Adrenal gland (tissue), 12 donors: ENCODE data around the gene KLHDC7A. TPM values are rescaled to one million over a fixed set of nuclear protein-coding genes. Genes with fewer than 3 reads are reported as not detected.

ENCODE experiments used
- DNase-seq, 7 donors: peaks; one replicate each; pipeline ENCODE4 v3.0.0-alpha.2; 2019 to 2020
- H3K27ac ChIP-seq, 5 donors: fragments of 200-600 bp; sonication (generic) in 4 of 5; 1 replicate in 3 of 5; 2 replicates in 2 of 5; pipeline versions ENCODE4 v1.5.1 to v1.8.0; 2016 to 2020; ENCODE audit warnings: mild to moderate bottlenecking in 1 of 5
- H3K27me3 ChIP-seq: fragments of 200-600 bp; 2 replicates; pipeline ENCODE4 v1.8.0; 2021
- H3K36me3 ChIP-seq, 2 donors: fragments of 200-600 bp; replicated peaks in 1 of 2; 1 replicate in 1 of 2; 2 replicates in 1 of 2; pipeline versions ENCODE4 v1.5.1 to v1.8.0; 2018 to 2022
- H3K4me1 ChIP-seq, 2 donors: fragments of 200-600 bp; replicated peaks in 1 of 2; 1 replicate in 1 of 2; 2 replicates in 1 of 2; pipeline versions ENCODE4 v1.5.1 to v1.8.0; 2018 to 2021
- H3K4me3 ChIP-seq, 4 donors: fragments of 200-600 bp; sonication (generic) in 3 of 4; one replicate each; pipeline ENCODE4 v1.5.1; 2016 to 2018
- H3K9me3 ChIP-seq, 3 donors: fragments of 200-600 bp; sonication (generic) in 1 of 3; replicated peaks in 1 of 3; 1 replicate in 2 of 3; 2 replicates in 1 of 3; pipeline versions ENCODE4 v1.5.1 to v1.8.0; 2016 to 2021
- CTCF ChIP-seq, 6 experiments: fragments of 450-650 bp in 4 of 6; fragments of 200-600 bp in 2 of 6; sonication (generic) in 1 of 6; IDR thresholded peaks; 1 replicate in 5 of 6; 2 replicates in 1 of 6; pipeline versions ENCODE4 v1.5.1 to v1.8.0; 2016 to 2021; ENCODE audit warnings: antibody characterized with exemption in 6 of 6, mild to moderate bottlenecking in 2 of 6, moderate library complexity in 1 of 6
- POLR2A ChIP-seq, 2 donors: fragments of 450-650 bp; IDR thresholded peaks; one replicate each; pipeline ENCODE4 v1.6.1; 2017; ENCODE audit warnings: antibody characterized with exemption in 2 of 2, mild to moderate bottlenecking in 2 of 2, moderate library complexity in 1 of 2
- WGBS, 4 donors: extraction: QIAGEN DNeasy Blood & Tissue Kit in 2 of 4; methylation state at CpG; one replicate each; pipeline versions ENCODE4 v1.1.5 to v1.1.7; 2013 to 2017; 5-methylcytosine and 5-hydroxymethylcytosine counted together
- intact Hi-C, 2 donors: fragments of 100-400 bp; cut with DNase I; formaldehyde crosslinking; loops; one replicate each; pipeline versions ENCODE4 v1.14.1 to v1.15.0; 2022 to 2023
- polyA plus RNA-seq, 3 donors: library from polyadenylated mRNA; stranded (reverse); fragments of 200-250 nt in 2 of 3; fragments of 350-450 nt in 1 of 3; fragmentation: Illumina TruSeq in 1 of 3; extraction: RNeasy Lipid Tissue Mini Kit (QIAGEN cat#74804) in 1 of 3; gene quantifications; one replicate each; pipeline ENCODE4 v1.2.3, GENCODE V29; 2013 to 2014
- small RNA-seq, 2 donors: library from RNA; depleted of rRNA; stranded (forward); fragments of <200 nt; gene quantifications; one replicate each; pipeline ENCODE3, GENCODE V24; 2016
- total RNA-seq, 9 donors: library from RNA; depleted of rRNA in 4 of 9; stranded (reverse); fragments of >200 nt in 4 of 9; fragments of 120-200 nt in 1 of 9; fragmentation: NEBNext Ultra II Directional in 1 of 9; extraction: Animal tissue kit (Norgen Biotek cat#: 25700) in 1 of 9; gene quantifications; one replicate each; pipeline versions ENCODE4 v1.1.0 to v1.2.4, GENCODE V29; 2013 to 2023
- donor health status: healthy with polysubstance abuse.
- donor health status: Bipolar disorder and iron deficiency.
- donor health status: DM: yes; HTN: yes; CAD: no.
- donor health status: DM: no; HTN: no; CAD: no.
- donor health status: DM: no; HTN: no; CAD: no.
- donor health status: DM: yes; HTN: yes; CAD: no.

Gene KLHDC7A
- total and polyA plus RNA-seq, 12 donors = under 0.01 TPM; not detected in 11

GRCh38 chr1:18531503-18531845, 50.7 kb downstream of the KLHDC7A start:
- Histone ChIP-seq H3K9me3 (no peaks in the 10 kb centered on the region), H3K27ac (no peak overlapping the region), H3K4me1 (no peaks in the 10 kb centered on the region), H3K27me3 (peaks cover 15% of the 10 kb centered on the region), H3K36me3 (no peaks in the 10 kb centered on the region), H3K4me3 (no peak overlapping the region)
- intact Hi-C loops = no loop called here
- TF ChIP-seq POLR2A (IDR thresholded peaks at IDR 0.05) = no peak
- TF ChIP-seq CTCF (IDR thresholded peaks at IDR 0.05) = no peak
- DNase-seq = peak in 1 of 7 donors; percentile 20
- 30 to 47% (median 36%) methylated on average over 3 of the region's 3 CpGs for WGBS, 4 donors

GRCh38 chr1:18532390-18533170, 51.9 kb downstream of the KLHDC7A start:
- no peak overlapping the region for H3K27ac ChIP-seq
- H3K4me3 ChIP-seq = no peak overlapping the region
- H3K4me1 ChIP-seq = no peaks in the 10 kb centered on the region
- no peaks in the 10 kb centered on the region for H3K36me3 ChIP-seq
- DNase-seq = peak in 1 of 7 donors; percentile 9
- no peaks in the 10 kb centered on the region for H3K9me3 ChIP-seq
- intact Hi-C loops = no loop called here
- TF ChIP-seq CTCF (IDR thresholded peaks at IDR 0.05) (no peak), POLR2A (IDR thresholded peaks at IDR 0.05) (no peak)
- peaks cover 15% of the 10 kb centered on the region for H3K27me3 ChIP-seq
- 78 to 84% (median 80%) methylated on average over 7 to 8 of the region's 8 CpGs for WGBS, 4 donors

GRCh38 chr1:18533259-18533658, 52.5 kb downstream of the KLHDC7A start:
- no peaks in the 10 kb centered on the region for H3K4me1 ChIP-seq
- WGBS, 4 donors = 51 to 55% (median 53%) methylated on average over 3 of the region's 3 CpGs
- H3K36me3 ChIP-seq = no peaks in the 10 kb centered on the region
- intact Hi-C loops = no loop called here
- no peaks in the 10 kb centered on the region for H3K9me3 ChIP-seq
- TF ChIP-seq CTCF (IDR thresholded peaks at IDR 0.05) = no peak
- no peak for TF ChIP-seq POLR2A (IDR thresholded peaks at IDR 0.05)
- no peak for DNase-seq
- H3K27me3 ChIP-seq = peaks cover 15% of the 10 kb centered on the region
- no peak overlapping the region for H3K4me3 ChIP-seq
- no peak overlapping the region for H3K27ac ChIP-seq

GRCh38 chr1:18534810-18535205, 54.1 kb downstream of the KLHDC7A start:
- H3K4me1 ChIP-seq = no peaks in the 10 kb centered on the region
- TF ChIP-seq CTCF (IDR thresholded peaks at IDR 0.05) (no peak), POLR2A (IDR thresholded peaks at IDR 0.05) (no peak)
- H3K4me3 ChIP-seq = no peak overlapping the region
- H3K9me3 ChIP-seq = no peaks in the 10 kb centered on the region
- no peaks in the 10 kb centered on the region for H3K36me3 ChIP-seq
- WGBS, 4 donors = 71 to 77% (median 75%) methylated on average over 6 of the region's 6 CpGs
- DNase-seq = no peak
- H3K27me3 ChIP-seq = peaks cover 15% of the 10 kb centered on the region
- no peak overlapping the region for H3K27ac ChIP-seq
- intact Hi-C loops = no loop called here

Small RNAs within 50 kb of the gene (small RNA-seq; reads per million reads assigned to genes)
- gene DYNLL1P3 = 0 reads per million in 2 donors

Other genes starting within 250 kb of the KLHDC7A start
- not detected for gene PAX7, start 149.9 kb downstream of the KLHDC7A start, total RNA-seq
- gene PAX7, start 149.9 kb downstream of the KLHDC7A start, polyA plus RNA-seq = not detected